Daoy (cell line): Measurements from ENCODE around the gene DCST1. TPM values are rescaled to one million over a fixed set of nuclear protein-coding genes. Genes with fewer than 3 reads are reported as not detected.

Experiments
- DNase-seq: peaks from one replicate; pipeline ENCODE4 v3.0.0-alpha.2; 2015; ENCODE audit warnings: low read depth
- total RNA-seq: library from RNA; depleted of rRNA; stranded (reverse); fragments of >200 nt; shearing (Covaris generic); gene quantifications from 2 replicates; pipeline ENCODE4 v1.2.3, GENCODE V29; 2014

The DCST1 gene
- total RNA-seq, 1 experiment from 2014 or later: not detected

- DNase-seq: no peak
Measured at GRCh38 chr1:155013632-155014031, 20.0 kb upstream of the DCST1 start.

- DNase-seq: no peak
Measured at GRCh38 chr1:155014709-155015508, 18.7 kb upstream of the DCST1 start.

- DNase-seq: no peak
Measured at GRCh38 chr1:155015527-155016230, 17.9 kb upstream of the DCST1 start.

GRCh38 chr1:155016231-155016831 is 17.3 kb upstream of the DCST1 start:
- DNase-seq: no peak

- peak; percentile 98 for DNase-seq
Measured at GRCh38 chr1:155017041-155017945, 16.3 kb upstream of the DCST1 start.

GRCh38 chr1:155017946-155018316 is 15.7 kb upstream of the DCST1 start:
- no peak for DNase-seq

- DNase-seq: no peak
Measured at GRCh38 chr1:155018617-155019348, 14.8 kb upstream of the DCST1 start.

- no peak for DNase-seq
Measured at GRCh38 chr1:155019377-155020245, 14.0 kb upstream of the DCST1 start.

- no peak for DNase-seq
Measured at GRCh38 chr1:155022136-155022926, 11.3 kb upstream of the DCST1 start.

- no peak for DNase-seq
Measured at GRCh38 chr1:155022927-155023236, 10.7 kb upstream of the DCST1 start.

- DNase-seq: no peak
Measured at GRCh38 chr1:155023627-155024026, 10.0 kb upstream of the DCST1 start.

- DNase-seq: no peak
Measured at GRCh38 chr1:155024315-155024714, 9.3 kb upstream of the DCST1 start.

GRCh38 chr1:155026154-155026553 is 7.5 kb upstream of the DCST1 start:
- no peak for DNase-seq

GRCh38 chr1:155026588-155026987 is 7.0 kb upstream of the DCST1 start:
- peak; percentile 72 for DNase-seq

- no peak for DNase-seq
Measured at GRCh38 chr1:155029513-155030242, 3.9 kb upstream of the DCST1 start.

GRCh38 chr1:155030243-155030795 is 3.3 kb upstream of the DCST1 start:
- no peak for DNase-seq

GRCh38 chr1:155030899-155031298 is 2.7 kb upstream of the DCST1 start:
- DNase-seq: no peak

GRCh38 chr1:155032886-155033285 is 738 bp upstream of the DCST1 start:
- DNase-seq: no peak
